Activated naive CD4-positive, alpha-beta T cell treated with anti-CD3 and anti-CD28 coated beads, Interleukin-2, amount 10 ng/mL, durations not matched to agents 7 days and 5 days (primary cell): ENCODE measurements around the gene PPM1M.

Source experiments
- CTCF ChIA-PET: fragments of 350-600 bp; sonication (Branson Sonifier 250); formaldehyde crosslinking; loops from one replicate; lab custom pipeline; 2021; ENCODE audit warnings: antibody characterized with exemption; lab: Charles Lee
- DNase-seq: peaks from one replicate; pipeline ENCODE4 v3.0.0-alpha.2; 2020
- H3K27ac Mint-ChIP-seq: one replicate; pipeline ENCODE4 v1.8.0; 2021; ENCODE audit warnings: mild to moderate bottlenecking, moderate library complexity, mixed read lengths
- H3K27me3 Mint-ChIP-seq: one replicate; pipeline ENCODE4 v1.8.0; 2021; ENCODE audit warnings: mild to moderate bottlenecking, mixed read lengths
- H3K36me3 Mint-ChIP-seq: one replicate; pipeline ENCODE4 v1.8.0; 2021; ENCODE audit warnings: mixed read lengths
- H3K4me1 Mint-ChIP-seq: one replicate; pipeline ENCODE4 v1.8.0; 2021; ENCODE audit warnings: mixed read lengths
- H3K4me3 Mint-ChIP-seq: one replicate; pipeline ENCODE4 v1.8.0; 2021; ENCODE audit warnings: mild to moderate bottlenecking, moderate library complexity, mixed read lengths
- H3K9me3 Mint-ChIP-seq: one replicate; pipeline ENCODE4 v1.8.0; 2021; ENCODE audit warnings: mixed read lengths

PPM1M gene

DNA sequence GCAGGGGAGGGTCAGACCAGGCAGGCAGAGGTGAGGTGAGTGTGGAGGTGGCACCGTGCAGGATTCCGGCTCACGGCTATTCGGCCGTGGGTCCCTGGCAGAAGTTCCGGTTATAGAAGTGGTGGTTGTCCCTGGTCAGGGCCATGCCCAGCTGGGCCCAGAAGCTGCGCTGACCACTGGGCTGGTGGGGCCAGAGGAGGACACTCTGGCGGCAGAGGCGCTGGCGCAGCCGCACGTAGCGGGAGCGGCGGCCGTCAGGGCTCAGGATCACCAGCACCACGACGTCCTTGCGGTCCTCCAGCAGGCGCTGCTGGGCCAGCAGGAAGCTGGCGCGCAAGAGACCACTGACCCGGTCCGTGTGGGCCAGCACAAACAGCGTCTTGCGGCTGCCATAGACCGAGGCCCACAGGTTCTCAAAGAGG, 24.4 kb upstream of the PPM1M start:
- peaks cover 19% of the 10 kb centered on the region for H3K36me3 Mint-ChIP-seq
- no peaks in the 10 kb centered on the region for H3K9me3 Mint-ChIP-seq
- CTCF ChIA-PET, result interaction anchor here (0.6 to 10.4 kb wide), 32 partner anchors 10 to 227 kb away, joined by 3 to 125 read pairs (median 5); partner anchors contain the start of genes POC1A, RPL29, TWF2 and WDR82
- H3K27me3 Mint-ChIP-seq, result no peaks in the 10 kb centered on the region
- no peak for DNase-seq
- no peak overlapping the region for H3K27ac Mint-ChIP-seq
- peaks cover 96% of the 10 kb centered on the region for H3K4me1 Mint-ChIP-seq
- H3K4me3 Mint-ChIP-seq, result peak overlapping the region; percentile 73

DNA sequence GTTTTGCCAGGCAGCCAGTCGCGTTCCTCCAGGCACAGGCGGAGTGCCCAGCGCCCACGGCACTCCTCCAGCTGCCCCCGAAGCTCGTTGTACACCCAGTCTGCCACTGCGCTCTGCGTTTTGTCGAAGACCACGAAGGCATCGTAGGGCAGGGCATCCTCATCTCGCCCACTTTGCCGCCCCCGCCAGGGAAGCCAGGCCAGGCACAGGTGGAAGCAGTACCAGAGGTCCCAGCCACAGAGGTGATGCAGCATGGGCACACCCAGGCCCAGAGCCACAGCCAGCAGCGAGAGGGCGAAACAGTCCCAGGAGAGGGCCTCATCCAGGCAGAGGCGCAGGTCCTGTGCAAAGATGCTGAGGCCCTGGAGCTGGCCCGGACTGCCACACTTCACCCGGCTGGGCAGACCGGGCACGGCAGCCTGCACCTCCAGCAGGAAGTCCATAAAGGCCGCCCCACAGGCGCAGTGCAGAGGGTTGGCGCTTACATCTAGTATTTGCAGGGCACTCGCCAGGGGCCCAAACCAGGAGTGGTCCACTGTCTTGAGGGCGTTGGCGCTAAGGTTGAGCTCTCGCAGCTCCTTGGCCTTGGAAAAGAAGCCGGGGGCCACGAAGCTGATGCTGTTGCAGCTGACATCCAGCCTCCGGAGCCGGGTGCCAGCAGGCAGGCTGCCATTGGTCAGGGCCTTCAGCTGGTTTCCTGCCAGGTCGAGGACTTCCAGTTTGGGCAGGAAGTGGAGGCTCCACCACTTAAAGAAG, 23.8 kb upstream of the PPM1M start:
- Mint-ChIP-seq H3K27ac (peak overlapping the region; percentile 90), H3K27me3 (no peaks in the 10 kb centered on the region), H3K36me3 (peaks cover 18% of the 10 kb centered on the region), H3K4me1 (peaks cover 96% of the 10 kb centered on the region), H3K9me3 (no peaks in the 10 kb centered on the region), H3K4me3 (peak overlapping the region; percentile 73)
- CTCF ChIA-PET, result interaction anchor here (0.8 to 10.4 kb wide), 18 partner anchors 9 to 220 kb away, joined by 3 to 125 read pairs (median 5); partner anchors contain the start of genes TWF2 and WDR82
- peak; percentile 86 for DNase-seq

DNA sequence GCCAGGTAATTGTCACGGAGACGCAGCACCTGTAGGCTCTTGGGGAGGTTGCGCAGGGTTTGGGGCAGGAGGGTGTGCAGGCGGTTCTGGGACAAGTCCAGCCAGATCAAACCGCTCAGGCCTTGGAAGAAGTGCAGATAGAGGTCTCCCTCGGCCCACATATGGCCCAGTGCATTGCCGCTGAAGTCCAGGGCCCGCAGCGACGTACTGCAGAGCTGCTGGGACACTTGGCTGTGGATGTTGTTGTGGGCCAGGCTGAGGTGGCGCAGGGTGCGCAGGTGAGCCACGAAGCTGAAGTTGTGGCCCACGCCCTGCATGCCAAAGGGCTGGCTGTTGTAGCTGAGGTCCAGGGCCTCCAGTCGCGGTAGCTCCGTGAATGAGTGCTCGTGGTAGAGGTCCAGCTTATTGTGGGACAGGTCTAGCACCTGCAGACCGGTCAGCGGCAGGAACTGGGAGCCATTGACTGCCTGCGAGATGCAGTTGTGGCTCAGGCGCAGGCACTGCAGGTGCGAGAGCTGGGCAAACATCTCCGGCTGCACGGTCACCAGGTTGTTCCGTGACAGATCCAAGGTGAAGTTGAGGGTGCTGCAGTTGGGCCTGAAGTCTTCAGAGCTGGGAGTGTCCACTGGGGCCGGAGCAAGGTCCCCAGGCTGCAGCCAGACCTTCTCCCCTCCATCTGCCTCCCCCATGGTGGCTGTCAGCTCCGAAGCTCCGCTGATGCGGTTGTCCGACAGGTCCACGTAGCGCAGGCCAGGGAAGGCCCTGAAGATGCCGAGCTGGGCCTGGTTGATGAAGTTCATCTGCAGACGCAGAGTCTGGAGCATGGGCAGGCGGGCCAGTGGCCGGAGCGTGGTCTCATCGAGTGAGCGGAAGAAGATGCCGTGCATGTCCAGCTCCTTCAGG, 23.0 kb upstream of the PPM1M start:
- CTCF ChIA-PET, result interaction anchor here (0.6 to 10.4 kb wide), 10 partner anchors 8 to 163 kb away, joined by 3 to 125 read pairs (median 4); partner anchors contain the start of gene WDR82
- H3K4me3 Mint-ChIP-seq, result peak overlapping the region; percentile 73
- H3K9me3 Mint-ChIP-seq, result no peaks in the 10 kb centered on the region
- DNase-seq, result no peak
- peaks cover 91% of the 10 kb centered on the region for H3K4me1 Mint-ChIP-seq
- H3K27me3 Mint-ChIP-seq, result no peaks in the 10 kb centered on the region
- peaks cover 16% of the 10 kb centered on the region for H3K36me3 Mint-ChIP-seq
- H3K27ac Mint-ChIP-seq, result peak overlapping the region; percentile 90

DNA sequence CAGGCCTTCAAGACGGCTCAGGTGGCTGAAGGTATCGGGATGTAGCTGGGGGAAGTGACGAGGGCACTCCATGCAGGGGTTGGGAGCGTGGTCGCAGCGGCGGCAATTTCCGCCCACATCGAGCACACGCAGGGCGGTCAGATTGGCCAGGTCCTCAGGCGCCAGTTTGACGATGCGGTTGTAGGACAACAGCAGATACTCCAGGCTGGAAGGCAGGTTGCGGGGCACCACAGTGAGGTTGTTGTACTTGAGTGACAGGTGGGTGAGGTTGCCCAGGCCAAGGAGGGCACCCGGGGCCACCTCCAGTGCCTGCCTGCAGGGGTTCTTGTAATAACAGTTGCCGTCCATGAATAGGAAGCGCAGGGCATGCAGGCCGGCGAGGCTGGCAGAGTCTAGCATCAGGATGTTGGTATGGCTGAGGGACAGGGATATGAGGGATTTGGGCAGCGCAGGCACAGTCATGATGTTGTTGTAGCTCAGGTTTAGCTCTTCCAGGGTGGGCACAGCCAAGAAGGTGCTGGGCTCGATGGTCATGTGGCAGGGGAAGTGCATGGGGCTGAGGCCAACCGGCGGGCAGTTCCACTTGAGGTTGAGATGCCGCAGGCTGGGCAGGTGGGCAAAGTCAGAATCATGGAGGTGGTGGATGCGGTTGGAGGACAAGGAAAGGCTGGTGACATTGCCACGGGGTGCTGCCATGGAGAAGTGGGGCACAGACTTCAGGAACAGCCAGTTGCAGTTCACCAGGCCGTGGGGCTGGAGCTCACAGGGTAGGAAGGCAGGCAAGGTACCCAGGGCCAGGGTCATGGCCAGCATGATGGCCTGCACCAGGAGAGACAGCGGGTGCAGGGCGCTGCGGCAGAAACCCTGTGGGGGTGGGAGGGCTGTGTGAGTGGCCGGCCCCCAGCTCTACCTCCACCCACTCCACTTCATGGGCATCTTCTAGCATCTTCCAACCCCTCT, 21.8 kb upstream of the PPM1M start:
- CTCF ChIA-PET, result interaction anchor here (1.1 to 10.4 kb wide), 8 partner anchors 7 to 116 kb away, joined by 3 to 125 read pairs (median 6); no protein-coding TSS in a partner anchor
- Mint-ChIP-seq H3K9me3 (no peaks in the 10 kb centered on the region), H3K36me3 (peaks cover 21% of the 10 kb centered on the region), H3K27me3 (no peaks in the 10 kb centered on the region), H3K27ac (peak overlapping the region; percentile 70), H3K4me1 (peaks cover 79% of the 10 kb centered on the region), H3K4me3 (peak overlapping the region; percentile 47)
- DNase-seq, result no peak

DNA sequence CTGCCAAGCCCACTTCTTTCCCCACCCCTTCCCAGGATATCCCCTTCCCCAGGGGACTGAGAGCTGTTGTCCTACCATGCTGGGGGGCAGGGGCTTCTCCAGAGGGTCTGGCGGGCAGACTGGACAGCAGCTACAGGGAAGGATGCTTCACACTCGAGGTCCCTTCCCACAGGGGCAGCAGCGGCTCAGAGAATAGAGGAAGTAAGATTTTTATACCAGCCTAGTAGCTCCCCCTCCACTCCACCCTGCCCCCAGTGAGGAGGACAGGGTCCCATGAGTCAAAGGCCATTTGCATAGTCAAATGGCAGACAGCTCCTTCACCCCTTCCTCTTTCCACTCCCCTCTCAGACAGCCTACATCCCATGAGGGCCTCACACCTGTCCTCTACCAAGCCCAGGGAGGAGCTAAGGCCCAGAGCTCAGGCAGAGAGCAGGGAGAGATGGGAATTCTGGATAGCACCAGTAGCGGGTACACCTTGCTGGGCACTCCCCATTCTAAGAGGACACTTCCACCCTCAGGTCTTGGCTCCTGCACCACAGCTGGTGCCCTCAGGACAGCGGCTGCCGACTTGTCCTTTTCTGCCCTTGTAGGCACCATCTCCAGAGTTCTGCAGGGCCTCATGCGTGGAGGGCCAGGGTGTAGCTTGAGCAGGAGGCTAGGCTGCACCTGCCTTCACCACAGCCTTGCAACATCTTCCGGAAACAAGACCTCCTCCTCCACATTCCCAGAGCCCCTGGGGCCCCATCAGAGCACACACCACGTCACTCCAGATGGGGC, 19.9 kb upstream of the PPM1M start, which contains the start of gene TLR9:
TSS of gene TLR9 (minus strand) at position 194 of the 777 bp plus-strand sequence. CDS start at position 78, 116 bp downstream.
- no peak for DNase-seq
- Mint-ChIP-seq H3K36me3 (peaks cover 35% of the 10 kb centered on the region), H3K4me1 (peaks cover 64% of the 10 kb centered on the region), H3K27ac (peak within 1 kb of the TSS; percentile 87), H3K9me3 (no peaks in the 10 kb centered on the region), H3K27me3 (no peaks in the 10 kb centered on the region), H3K4me3 (peak within 1 kb of the TSS; percentile 21)
- CTCF ChIA-PET, result interaction anchor here (0.9 to 10.4 kb wide), 3 partner anchors 18 to 219 kb away, joined by 3 to 125 read pairs (median 3); no protein-coding TSS in a partner anchor

DNA sequence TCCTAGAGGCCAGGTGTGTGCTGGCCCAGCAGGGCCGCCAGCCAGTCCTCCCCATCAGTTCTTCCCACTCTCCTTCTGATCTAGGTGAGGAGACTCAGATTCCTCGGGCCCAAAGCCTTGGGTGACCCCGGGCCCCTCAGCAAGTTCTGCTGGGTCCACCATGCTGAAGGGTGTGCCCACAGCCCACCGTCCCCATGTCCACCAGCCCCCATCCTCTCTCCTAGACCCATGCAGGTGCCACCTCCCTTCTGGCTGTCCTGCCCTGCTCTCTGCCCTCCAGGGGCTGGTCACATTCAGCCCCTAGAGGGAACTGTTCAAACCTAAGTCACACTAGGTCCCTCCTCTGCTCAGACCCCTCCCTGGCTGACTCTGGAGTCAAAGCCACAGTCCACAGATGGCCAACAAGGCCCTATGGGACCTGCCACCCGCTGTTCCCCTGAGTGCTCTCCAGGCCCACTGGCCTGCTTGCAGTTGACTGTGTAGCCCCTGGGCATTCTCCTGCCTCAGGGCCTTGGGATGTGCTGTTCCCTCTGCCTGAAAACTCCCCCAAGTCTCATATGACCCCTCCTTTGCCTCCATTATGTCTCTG, 19.2 kb upstream of the PPM1M start:
- CTCF ChIA-PET, result interaction anchor here (0.7 to 10.4 kb wide), 4 partner anchors 17 to 114 kb away, joined by 3 to 125 read pairs (median 4); no protein-coding TSS in a partner anchor
- Mint-ChIP-seq H3K27ac (peak overlapping the region; percentile 87), H3K4me1 (peaks cover 60% of the 10 kb centered on the region), H3K27me3 (no peaks in the 10 kb centered on the region), H3K36me3 (peaks cover 37% of the 10 kb centered on the region), H3K4me3 (peak overlapping the region; percentile 7), H3K9me3 (no peaks in the 10 kb centered on the region)
- no peak for DNase-seq

DNA sequence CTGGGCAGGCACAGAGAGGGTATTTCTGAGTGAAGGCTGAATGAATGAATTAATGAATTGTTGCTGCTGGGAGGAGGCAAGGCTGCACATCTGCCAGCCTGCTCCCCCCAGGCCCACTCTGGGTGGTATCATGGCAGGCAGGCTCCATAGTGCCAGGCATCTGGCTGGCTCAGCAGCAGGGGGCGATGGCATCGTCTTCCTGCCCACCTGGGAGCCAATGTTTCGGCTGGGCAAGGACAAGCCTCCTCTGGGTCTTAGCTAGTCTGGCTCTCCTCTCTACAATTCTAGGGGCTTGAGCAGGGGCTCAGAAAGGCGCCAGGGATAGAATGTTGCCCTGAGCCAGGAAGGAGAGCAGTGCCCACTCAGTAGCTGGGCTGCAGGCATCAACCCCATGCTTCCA, 18.4 kb upstream of the PPM1M start:
- peaks cover 59% of the 10 kb centered on the region for H3K4me1 Mint-ChIP-seq
- no peak for DNase-seq
- H3K4me3 Mint-ChIP-seq, result no peak overlapping the region
- peak overlapping the region; percentile 34 for H3K27ac Mint-ChIP-seq
- CTCF ChIA-PET, result interaction anchor here (1.0 to 1.3 kb wide), 2 partner anchors 13 to 111 kb away, joined by 3 to 4 read pairs; no protein-coding TSS in a partner anchor
- peaks cover 44% of the 10 kb centered on the region for H3K36me3 Mint-ChIP-seq
- no peaks in the 10 kb centered on the region for H3K9me3 Mint-ChIP-seq
- no peaks in the 10 kb centered on the region for H3K27me3 Mint-ChIP-seq

DNA sequence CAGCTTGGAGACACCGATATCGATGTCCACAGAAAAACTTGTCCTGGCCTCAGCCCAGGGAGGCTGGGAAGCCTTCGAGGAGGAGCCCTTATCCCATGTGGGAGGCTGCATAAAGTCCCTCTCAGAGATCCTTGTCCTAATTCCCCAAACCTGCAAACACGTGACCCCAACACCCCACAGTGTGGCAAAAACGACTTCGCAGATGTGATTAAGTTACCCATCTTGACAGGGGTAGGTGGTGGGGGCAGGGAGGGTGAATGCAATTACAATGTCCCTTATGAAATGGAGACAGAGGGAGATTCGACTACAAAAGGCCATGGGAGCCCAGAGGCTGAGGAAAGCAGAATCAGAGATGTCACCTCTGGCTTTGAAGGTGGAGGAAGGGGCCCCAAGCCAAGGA, 17.8 kb upstream of the PPM1M start:
- DNase-seq, result no peak
- CTCF ChIA-PET, result interaction anchor here (1.3 kb wide), 1 partner anchor 13 kb away, joined by 3 read pairs; no protein-coding TSS in a partner anchor
- Mint-ChIP-seq H3K27me3 (no peaks in the 10 kb centered on the region), H3K9me3 (no peaks in the 10 kb centered on the region), H3K27ac (no peak overlapping the region), H3K4me3 (no peak overlapping the region), H3K36me3 (peaks cover 47% of the 10 kb centered on the region), H3K4me1 (peaks cover 58% of the 10 kb centered on the region)

DNA sequence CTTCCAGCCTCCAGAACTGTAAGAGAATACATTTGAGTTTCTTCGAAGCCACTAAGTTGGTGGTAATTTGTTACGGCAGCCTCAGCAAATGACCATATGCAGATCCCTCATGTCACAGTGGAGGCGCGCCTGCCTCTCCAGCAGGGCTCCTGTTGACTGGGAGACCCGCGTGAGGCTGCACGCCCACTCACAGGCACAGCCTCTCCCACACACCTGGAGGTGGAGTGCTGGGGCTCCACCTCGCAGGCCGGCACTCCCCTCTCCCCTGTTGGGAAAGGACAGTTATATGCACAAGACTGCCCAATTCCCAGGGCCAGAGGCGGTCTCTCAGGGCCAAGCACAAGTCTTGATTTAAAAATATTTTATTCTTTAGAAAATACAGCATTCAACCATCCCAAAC, 17.3 kb upstream of the PPM1M start:
- no peak overlapping the region for H3K4me3 Mint-ChIP-seq
- CTCF ChIA-PET, result interaction anchor here (5.3 to 6.2 kb wide), 2 partner anchors 7 to 51 kb away, joined by 64 to 73 read pairs; partner anchors contain the start of gene WDR82
- peaks cover 58% of the 10 kb centered on the region for H3K4me1 Mint-ChIP-seq
- no peaks in the 10 kb centered on the region for H3K27me3 Mint-ChIP-seq
- no peak overlapping the region for H3K27ac Mint-ChIP-seq
- DNase-seq, result no peak
- H3K9me3 Mint-ChIP-seq, result no peaks in the 10 kb centered on the region
- H3K36me3 Mint-ChIP-seq, result peaks cover 46% of the 10 kb centered on the region

DNA sequence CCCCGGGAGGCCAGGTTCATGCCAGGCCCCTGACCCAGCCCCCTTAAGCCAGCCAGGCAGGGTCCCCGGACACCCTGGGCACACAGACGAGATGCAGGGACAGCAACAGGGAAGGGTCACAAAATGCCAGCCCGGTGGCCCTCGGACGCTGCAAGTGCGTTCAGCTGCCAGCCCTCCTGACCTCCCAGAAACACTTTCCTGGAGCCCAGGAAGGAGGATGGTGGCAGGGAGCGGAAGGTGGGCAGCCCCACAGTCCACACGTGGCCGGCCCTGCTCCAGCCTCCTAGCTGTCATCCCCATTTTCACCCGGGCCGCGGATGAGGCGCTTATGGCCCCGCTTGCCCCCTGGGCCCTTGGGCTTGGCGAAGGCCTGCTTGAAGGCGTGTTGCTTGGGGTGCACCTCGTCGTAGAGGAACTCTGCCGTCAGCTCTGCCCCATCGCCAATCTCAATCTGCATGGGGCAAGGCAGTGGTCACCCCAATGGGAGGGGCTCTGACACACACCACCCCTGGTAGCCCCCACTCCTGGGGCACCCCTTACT, 16.7 kb upstream of the PPM1M start:
- CTCF ChIA-PET, result interaction anchor here (5.3 to 6.2 kb wide), 2 partner anchors 8 to 51 kb away, joined by 64 to 73 read pairs; partner anchors contain the start of gene WDR82
- no peak for DNase-seq
- Mint-ChIP-seq H3K4me3 (no peak overlapping the region), H3K27ac (no peak overlapping the region), H3K9me3 (no peaks in the 10 kb centered on the region), H3K27me3 (no peaks in the 10 kb centered on the region), H3K36me3 (peaks cover 44% of the 10 kb centered on the region), H3K4me1 (peaks cover 56% of the 10 kb centered on the region)

DNA sequence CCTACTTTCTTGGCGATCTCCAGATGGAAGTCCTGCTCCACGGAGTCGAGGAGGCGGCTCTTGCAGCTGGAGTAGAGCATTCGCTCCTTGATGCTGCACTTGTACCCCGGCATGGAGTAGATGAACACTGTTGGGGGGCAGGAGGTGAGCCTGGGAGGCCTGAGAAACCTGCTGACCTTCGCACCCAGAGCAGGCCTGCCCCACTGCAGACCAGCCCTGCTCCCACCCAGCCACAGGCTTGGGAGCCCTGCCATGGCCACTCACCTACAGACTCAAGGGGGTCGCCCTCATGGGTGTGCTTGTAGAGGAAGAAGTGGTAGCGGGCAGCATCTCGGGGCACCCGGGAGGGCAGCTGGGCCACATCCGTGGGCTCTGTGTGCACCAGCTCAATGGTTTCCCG, 15.9 kb upstream of the PPM1M start:
- H3K9me3 Mint-ChIP-seq, result no peaks in the 10 kb centered on the region
- CTCF ChIA-PET, result interaction anchor here (4.0 to 6.2 kb wide), 3 partner anchors 8 to 109 kb away, joined by 64 to 122 read pairs (median 73); partner anchors contain the start of gene WDR82
- H3K36me3 Mint-ChIP-seq, result peaks cover 47% of the 10 kb centered on the region
- H3K27ac Mint-ChIP-seq, result no peak overlapping the region
- no peaks in the 10 kb centered on the region for H3K27me3 Mint-ChIP-seq
- H3K4me1 Mint-ChIP-seq, result peaks cover 55% of the 10 kb centered on the region
- no peak for DNase-seq
- no peak overlapping the region for H3K4me3 Mint-ChIP-seq
